Spleen (tissue), 11 donors: ENCODE results near the gene IBA57. TPM values are rescaled to one million over a fixed set of nuclear protein-coding genes. Genes with fewer than 3 reads are reported as not detected.

Source experiments
- DNase-seq: peaks from one replicate; pipeline ENCODE4 v3.0.0-alpha.2; 2020
- H3K27ac ChIP-seq, 8 donors: fragments of 200-600 bp; sonication (generic) in 7 of 8; 1 replicate in 4 of 8; 2 replicates in 4 of 8; pipeline versions ENCODE4 v1.5.0 to v1.8.0; 2016 to 2021; ENCODE audit warnings: inconsistent platforms in 4 of 8, mild to moderate bottlenecking in 4 of 8, moderate library complexity in 1 of 8
- H3K27me3 ChIP-seq, 7 donors: fragments of 200-600 bp; sonication (generic) in 6 of 7; replicated peaks in 1 of 7; 1 replicate in 4 of 7; 2 replicates in 3 of 7; pipeline versions ENCODE4 v1.5.0 to v1.8.0; 2016 to 2021; ENCODE audit warnings: inconsistent platforms in 3 of 7, mild to moderate bottlenecking in 1 of 7
- H3K36me3 ChIP-seq, 6 donors: fragments of 200-600 bp; sonication (generic) in 5 of 6; 1 replicate in 4 of 6; 2 replicates in 2 of 6; pipeline versions ENCODE4 v1.5.0 to v1.8.0; 2016 to 2021; ENCODE audit warnings: inconsistent platforms in 2 of 6
- H3K4me1 ChIP-seq, 6 donors: fragments of 200-600 bp; sonication (generic) in 5 of 6; 1 replicate in 3 of 6; 2 replicates in 3 of 6; pipeline versions ENCODE4 v1.5.0 to v1.8.0; 2016 to 2021; ENCODE audit warnings: inconsistent platforms in 3 of 6
- H3K4me3 ChIP-seq, 8 donors: fragments of 200-600 bp; sonication (generic) in 7 of 8; 1 replicate in 4 of 8; 2 replicates in 4 of 8; pipeline versions ENCODE4 v1.5.0 to v1.8.0; 2016 to 2021; ENCODE audit warnings: inconsistent platforms in 4 of 8, mild to moderate bottlenecking in 4 of 8, moderate library complexity in 2 of 8
- H3K9me3 ChIP-seq, 8 donors: fragments of 200-600 bp; sonication (generic) in 7 of 8; 1 replicate in 4 of 8; 2 replicates in 4 of 8; pipeline versions ENCODE4 v1.5.0 to v1.8.0; 2016 to 2021; ENCODE audit warnings: inconsistent platforms in 4 of 8
- CTCF ChIP-seq, 11 experiments: fragments of 200-600 bp in 7 of 11; fragments of 450-650 bp in 4 of 11; sonication (generic) in 4 of 11; IDR thresholded peaks in 8 of 11; conservative IDR thresholded peaks in 3 of 11; 1 replicate in 7 of 11; 2 replicates in 4 of 11; pipeline versions ENCODE4 v1.4.0 to v1.8.0; 2016 to 2021; ENCODE audit warnings: antibody characterized with exemption in 11 of 11, inconsistent platforms in 4 of 11, mild to moderate bottlenecking in 1 of 11
- POLR2A ChIP-seq, 3 donors: fragments of 450-650 bp; IDR thresholded peaks; one replicate each; pipeline ENCODE4 v1.5.1; 2017; ENCODE audit warnings: antibody characterized with exemption in 3 of 3, mild to moderate bottlenecking in 1 of 3
- POLR2AphosphoS5 ChIP-seq, 3 donors: sonication (generic); formaldehyde crosslinking; IDR thresholded peaks; one replicate each; pipeline ENCODE4 v1.5.1; 2017; ENCODE audit warnings: antibody characterized with exemption in 3 of 3
- WGBS, 5 donors: extraction: QIAGEN DNeasy Blood & Tissue Kit in 3 of 5; methylation state at CpG; one replicate each; pipeline versions ENCODE4 v1.1.5 to v1.1.7; 2013 to 2018; 5-methylcytosine and 5-hydroxymethylcytosine counted together
- intact Hi-C: fragments of 100-400 bp; cut with DNase I; formaldehyde crosslinking; loops from one replicate; pipeline ENCODE4 v1.15.0; 2023; ENCODE audit warnings: low total_unique reads
- polyA plus RNA-seq, 3 donors: library from polyadenylated mRNA; stranded (reverse); fragments of 200-250 nt; gene quantifications; one replicate each; pipeline ENCODE4 v1.2.1, GENCODE V29; 2013
- total RNA-seq, 7 donors: library from RNA; depleted of rRNA in 3 of 7; stranded (reverse); fragments of >200 nt in 3 of 7; fragmentation: NEBNext Ultra II Directional in 4 of 7; extraction: Animal tissue kit (Norgen Biotek cat#: 25700) in 4 of 7; gene quantifications; one replicate each; pipeline versions ENCODE4 v1.1.0 to v1.2.1, GENCODE V29; 2016 to 2021
- donor health status: healthy with polysubstance abuse.
- donor health status: DM: no; HTN: no; CAD: no; lungs with moderate emphysema.
- donor health status: DM: no; HTN: no; CAD: no.
- donor health status: Bipolar disorder and iron deficiency.
- donor health status: healthy.
- donor health status: DM: no; HTN: no; CAD: no.
- donor health status: DM: yes; HTN: yes; CAD: no.

IBA57 gene
- total and polyA plus RNA-seq, 10 donors, result 0.59 to 14.7 (median 9.3) TPM

GRCh38 chr1:228174482-228175315 is 9.1 kb downstream of the IBA57 start:
- Histone ChIP-seq H3K36me3 (peaks cover 5 to 26% (median 8%) of the 10 kb centered on the region in 6 donors), H3K4me1 (peaks cover 0 to 53% (median 10%) of the 10 kb centered on the region in 6 donors), H3K9me3 (peaks cover 0 to 4% (median 0%) of the 10 kb centered on the region in 8 donors), H3K27me3 (no peaks in the 10 kb centered on the region), H3K4me3 (no peak overlapping the region), H3K27ac (peak overlapping the region in 1 of 8 donors; percentile 56)
- intact Hi-C loops, result no loop called here
- WGBS, 5 donors, result 91 to 96% (median 93%) methylated on average over 28 to 52 of the region's 52 CpGs
- peak; percentile 84 for DNase-seq
- TF ChIP-seq CTCF (IDR thresholded peaks at IDR 0.05 in 8 of 11, conservative IDR thresholded peaks at IDR 0.05 in 3 of 11) (no peak), POLR2A (IDR thresholded peaks at IDR 0.05) (no peak), POLR2AphosphoS5 (IDR thresholded peaks at IDR 0.05) (no peak)

- Histone ChIP-seq H3K4me1 (peaks cover 0 to 49% (median 10%) of the 10 kb centered on the region in 6 donors), H3K36me3 (peaks cover 5 to 26% (median 8%) of the 10 kb centered on the region in 6 donors), H3K4me3 (no peak overlapping the region), H3K9me3 (peaks cover 0 to 4% (median 0%) of the 10 kb centered on the region in 8 donors), H3K27me3 (no peaks in the 10 kb centered on the region), H3K27ac (peak overlapping the region in 2 of 8 donors; percentile 56)
- 85 to 91% (median 89%) methylated on average over 15 to 18 of the region's 18 CpGs for WGBS, 5 donors
- peak; percentile 74 for DNase-seq
- intact Hi-C loops, result no loop called here
- no peak for TF ChIP-seq POLR2AphosphoS5 (IDR thresholded peaks at IDR 0.05)
- no peak for TF ChIP-seq POLR2A (IDR thresholded peaks at IDR 0.05)
- TF ChIP-seq CTCF (IDR thresholded peaks at IDR 0.05 in 8 of 11, conservative IDR thresholded peaks at IDR 0.05 in 3 of 11), result no peak
Measured at GRCh38 chr1:228175316-228176023, 9.9 kb downstream of the IBA57 start.

GRCh38 chr1:228176024-228176395 is 10.4 kb downstream of the IBA57 start:
- 88 to 100% (median 92%) methylated on average over 3 to 4 of the region's 4 CpGs for WGBS, 5 donors
- Histone ChIP-seq H3K9me3 (peaks cover 0 to 4% (median 0%) of the 10 kb centered on the region in 8 donors), H3K36me3 (peaks cover 5 to 26% (median 8%) of the 10 kb centered on the region in 6 donors), H3K4me3 (no peak overlapping the region), H3K4me1 (peaks cover 0 to 48% (median 10%) of the 10 kb centered on the region in 6 donors), H3K27ac (peak overlapping the region in 4 of 8 donors; percentile 24 to 56 (median 50)), H3K27me3 (no peaks in the 10 kb centered on the region)
- TF ChIP-seq POLR2AphosphoS5 (IDR thresholded peaks at IDR 0.05), result no peak
- no peak for TF ChIP-seq CTCF (IDR thresholded peaks at IDR 0.05 in 8 of 11, conservative IDR thresholded peaks at IDR 0.05 in 3 of 11)
- TF ChIP-seq POLR2A (IDR thresholded peaks at IDR 0.05), result no peak
- intact Hi-C loops, result no loop called here
- peak; percentile 50 for DNase-seq
